HCT116 (cell line): ENCODE results near the gene ATXN1. TPM values are rescaled to one million over a fixed set of nuclear protein-coding genes. Genes with fewer than 3 reads are reported as not detected.

Experiments used
- ATAC-seq: fragments of 200-7000 bp; cut with Tn5 transposase; 2 replicates; pipeline ENCODE4 v1.9.1; 2020; ENCODE audit warnings: mild to moderate bottlenecking, moderate library complexity
- BruUV-seq: library from RNA; stranded (reverse); fragments of 400-500 nt; replicated peaks from 2 replicates; lab custom pipeline; 2021; lab: Mats Ljungman, UMichigan
- CTCF ChIA-PET: fragments of 300-600 bp; sonication (Branson Sonifier 250); formaldehyde crosslinking; loops from one replicate; lab custom pipeline; 2021; ENCODE audit warnings: antibody characterized with exemption; lab: Charles Lee
- POLR2A ChIA-PET: fragments of 300-600, 350-600 bp; sonication (Branson Sonifier 250); formaldehyde crosslinking; loops from one replicate; lab custom pipeline; 2021; ENCODE audit warnings: antibody characterized with exemption; lab: Charles Lee
- RAD21 ChIA-PET, 2 experiments: fragments of 300-600 bp; sonication (Branson Sonifier 250); formaldehyde crosslinking; loops; one replicate each; lab custom pipeline; 2023; ENCODE audit warnings: low total read pairs in 2 of 2; ENCODE audit not compliant: uncharacterized antibody in 2 of 2, unreplicated experiment in 2 of 2, low non-redundant PET in 1 of 2; lab: Charles Lee
- DNase-seq: peaks from one replicate; pipeline ENCODE4 v3.0.0-alpha.2; 2010; ENCODE audit warnings: low read depth, low spot score
- H2AFZ ChIP-seq: fragments of 200-600 bp; shearing (Covaris generic), sonication (generic); 2 replicates; pipeline ENCODE4 v1.6.1; 2017; ENCODE audit warnings: low read depth, mixed run types, mixed read lengths, antibody characterized with exemption, low read length; ENCODE audit not compliant: poor library complexity, severe bottlenecking
- H3K27ac ChIP-seq: 2 replicates; pipeline ENCODE4 v1.5.1; 2012; ENCODE audit warnings: low read depth, low read length
- H3K27me3 ChIP-seq: fragments of 200-600 bp; sonication (generic); 2 replicates; pipeline ENCODE4 v1.6.1; 2016; ENCODE audit warnings: mixed run types, low read length, mixed read lengths; ENCODE audit not compliant: insufficient read depth
- H3K36me3 ChIP-seq, 2 experiments: fragments of 200-500 bp in 1 of 2; fragments of 200-600 bp in 1 of 2; sonication (Bioruptor generic) in 1 of 2; sonication (generic) in 1 of 2; 2 replicates each; pipeline versions ENCODE4 v1.5.1 to v1.6.1; 2014 to 2016; ENCODE audit warnings: low read length in 2 of 2, inconsistent platforms in 1 of 2, mixed read lengths in 1 of 2, mixed run types in 1 of 2; ENCODE audit not compliant: insufficient read depth in 2 of 2, control insufficient read depth in 1 of 2
- H3K4me1 ChIP-seq, 2 experiments: fragments of 200-600 bp in 1 of 2; sonication (generic) in 1 of 2; 2 replicates each; pipeline versions ENCODE4 v1.5.1 to v1.6.1; 2012 to 2017; ENCODE audit warnings: low read length in 2 of 2, inconsistent platforms in 1 of 2, mild to moderate bottlenecking in 1 of 2, mixed read lengths in 1 of 2, mixed run types in 1 of 2, moderate library complexity in 1 of 2; ENCODE audit not compliant: insufficient read depth in 2 of 2, control insufficient read depth in 1 of 2
- H3K4me2 ChIP-seq: fragments of 200-600 bp; sonication (generic); 2 replicates; pipeline ENCODE4 v1.6.1; 2017; ENCODE audit warnings: mixed run types, low read length, mixed read lengths
- H3K4me3 ChIP-seq, 2 experiments: fragments of 200-600 bp in 1 of 2; sonication (generic) in 1 of 2; replicated peaks in 1 of 2; 2 replicates each; pipeline ENCODE4 v1.5.1; 2011 to 2016; ENCODE audit warnings: low read length in 2 of 2, control low read depth in 1 of 2, low read depth in 1 of 2, mild to moderate bottlenecking in 1 of 2, mixed read lengths in 1 of 2, mixed run types in 1 of 2
- H3K79me2 ChIP-seq: fragments of 200-600 bp; sonication (generic); 2 replicates; pipeline ENCODE4 v1.6.1; 2017; ENCODE audit warnings: mild to moderate bottlenecking, mixed run types, low read length, moderate library complexity, mixed read lengths; ENCODE audit not compliant: insufficient read depth
- H3K9ac ChIP-seq: fragments of 200-600 bp; sonication (generic); 2 replicates; pipeline ENCODE4 v1.6.1; 2016; ENCODE audit warnings: low read length, mixed read lengths
- H3K9me2 ChIP-seq: fragments of 200-600 bp; sonication (generic), shearing (Covaris generic); 2 replicates; pipeline ENCODE4 v1.6.1; 2017; ENCODE audit warnings: mixed run types, mild to moderate bottlenecking, moderate library complexity; ENCODE audit not compliant: insufficient read depth
- H3K9me3 ChIP-seq, 2 experiments: fragments of 200-500 bp in 1 of 2; fragments of 200-600 bp in 1 of 2; sonication (Bioruptor generic) in 1 of 2; sonication (generic) in 1 of 2; 2 replicates each; pipeline ENCODE4 v1.6.1; 2014 to 2017; ENCODE audit warnings: low read length in 2 of 2, mixed read lengths in 2 of 2, inconsistent platforms in 1 of 2, low read depth in 1 of 2, mild to moderate bottlenecking in 1 of 2, mixed run types in 1 of 2, moderate library complexity in 1 of 2; ENCODE audit not compliant: control insufficient read depth in 1 of 2, insufficient read depth in 1 of 2
- H4K20me1 ChIP-seq: fragments of 200-600 bp; sonication (generic), shearing (Covaris generic); 2 replicates; pipeline ENCODE4 v1.6.1; 2017; ENCODE audit warnings: mixed run types, mild to moderate bottlenecking, moderate library complexity; ENCODE audit not compliant: insufficient read depth
- ATF3 ChIP-seq: IDR thresholded peaks from 2 replicates; pipeline ENCODE4 v1.6.1; 2012
- CBX3 ChIP-seq: IDR thresholded peaks from 2 replicates; pipeline ENCODE4 v1.6.1; 2012; ENCODE audit warnings: low read depth
- ELF1 ChIP-seq: IDR thresholded peaks from 2 replicates; pipeline ENCODE4 v1.6.1; 2012; ENCODE audit warnings: low read depth, borderline replicate concordance
- FOSL1 ChIP-seq: IDR thresholded peaks from 2 replicates; pipeline ENCODE4 v1.6.1; 2012; ENCODE audit warnings: low read depth
- POLR2A ChIP-seq: IDR thresholded peaks from 2 replicates; pipeline ENCODE4 v1.7.0; 2011; ENCODE audit warnings: borderline replicate concordance; ENCODE audit not compliant: insufficient read depth, insufficient read length; ENCODE audit errors: extremely low read depth
- POLR2AphosphoS5 ChIP-seq: IDR thresholded peaks from 2 replicates; pipeline ENCODE4 v1.6.1; 2011; ENCODE audit warnings: mild to moderate bottlenecking, low read depth, low read length, moderate library complexity
- REST ChIP-seq: IDR thresholded peaks from 2 replicates; pipeline ENCODE4 v1.6.1; 2012; ENCODE audit warnings: low read depth
- SIN3A ChIP-seq: IDR thresholded peaks from 2 replicates; pipeline ENCODE4 v1.6.1; 2012; ENCODE audit warnings: low read depth
- SP1 ChIP-seq: IDR thresholded peaks from 2 replicates; pipeline ENCODE4 v1.6.1; 2012; ENCODE audit warnings: low read depth
- YY1 ChIP-seq: IDR thresholded peaks from 2 replicates; pipeline ENCODE4 v1.6.1; 2011; ENCODE audit warnings: low read length, low read depth, moderate library complexity, mild to moderate bottlenecking; ENCODE audit not compliant: insufficient replicate concordance; ENCODE audit errors: extremely low read depth
- ZBTB33 ChIP-seq: IDR thresholded peaks from 2 replicates; pipeline ENCODE4 v1.6.1; 2011; ENCODE audit warnings: mild to moderate bottlenecking, low read length, moderate library complexity; ENCODE audit not compliant: insufficient replicate concordance; ENCODE audit errors: extremely low read depth
- ZFX ChIP-seq: fragments of 450-650 bp; IDR thresholded peaks from 2 replicates; pipeline ENCODE4 v1.6.1; 2017
- ZNF274 ChIP-seq: fragments of 200-500 bp; sonication (Bioruptor generic); IDR thresholded peaks from 2 replicates; pipeline ENCODE4 v1.6.1; 2014; ENCODE audit warnings: mild to moderate bottlenecking, low read depth, low read length, inconsistent platforms
- intact Hi-C: fragments of 100-400 bp; cut with micrococcal nuclease; formaldehyde crosslinking; loops from 2 replicates; pipeline ENCODE4 v1.10.0; 2022
- total RNA-seq: library from RNA; stranded (reverse); gene quantifications from one replicate; pipeline ENCODE4 v1.2.1, GENCODE V29; 2021; ENCODE audit not compliant: unreplicated experiment

Gene ATXN1
- total RNA-seq, 1 experiment from 2014 or later, result 21.0 TPM

GRCh38 chr6:16471222-16471909 lies 289.9 kb downstream of the ATXN1 start:
- POLR2A ChIA-PET, result no interaction called here

GRCh38 chr6:16470502-16471221 lies 290.6 kb downstream of the ATXN1 start:
- ATAC-seq (no peak), DNase-seq (no peak)
- no peaks in the 10 kb centered on the region for H3K9me2 ChIP-seq
- ChIA-PET POLR2A (no interaction called here), RAD21 (interaction anchor here in 1 of 2 experiments (0.7 kb wide), 1 partner anchor 89 kb away, joined by 3 read pairs; no protein-coding TSS in a partner anchor), CTCF (no interaction called here)
- no peaks in the 10 kb centered on the region for H3K4me1 ChIP-seq
- H3K9ac ChIP-seq, result no peak overlapping the region
- no peak overlapping the region for H2AFZ ChIP-seq
- no peaks in the 10 kb centered on the region for H3K27me3 ChIP-seq
- no TSS peak for BruUV-seq
- intact Hi-C loops, result no loop called here
- H3K4me3 ChIP-seq, result no peak overlapping the region
- no peaks in the 10 kb centered on the region for H3K79me2 ChIP-seq
- H3K9me3 ChIP-seq, result no peaks in the 10 kb centered on the region
- H3K36me3 ChIP-seq, result no peaks in the 10 kb centered on the region
- H4K20me1 ChIP-seq, result no peaks in the 10 kb centered on the region
- H3K27ac ChIP-seq, result no peak overlapping the region
- no peak overlapping the region for H3K4me2 ChIP-seq
- TF ChIP-seq REST, result no peak
- no peak for TF ChIP-seq CBX3
- no peak for TF ChIP-seq ELF1
- no peak for TF ChIP-seq ATF3
- no peak for TF ChIP-seq ZBTB33
- TF ChIP-seq POLR2AphosphoS5, result no peak
- no peak for TF ChIP-seq SP1
- TF ChIP-seq POLR2A, result no peak

More at GRCh38 chr6:16471222-16471909, 289.9 kb downstream of the ATXN1 start:
- TF ChIP-seq ZFX, result no peak
- TF ChIP-seq ZNF274, result no peak
- no peak for TF ChIP-seq ATF3
- TF ChIP-seq POLR2AphosphoS5, result no peak
- TF ChIP-seq SIN3A, result no peak
- TF ChIP-seq YY1, result no peak
- no peak for TF ChIP-seq FOSL1
- TF ChIP-seq, all 23 proteins: peak for 0
- no peak for ATAC-seq
- Histone ChIP-seq H2AFZ (no peak overlapping the region), H3K4me1 (no peaks in the 10 kb centered on the region), H3K4me3 (no peak overlapping the region), H3K79me2 (no peaks in the 10 kb centered on the region), H3K4me2 (no peak overlapping the region), H4K20me1 (no peaks in the 10 kb centered on the region), H3K27me3 (no peaks in the 10 kb centered on the region), H3K27ac (no peak overlapping the region), H3K9me3 (no peaks in the 10 kb centered on the region), H3K36me3 (no peaks in the 10 kb centered on the region), H3K9ac (no peak overlapping the region), H3K9me2 (no peaks in the 10 kb centered on the region)
- ChIA-PET RAD21 (interaction anchor here in 1 of 2 experiments (0.7 kb wide), 1 partner anchor 88 kb away, joined by 3 read pairs; no protein-coding TSS in a partner anchor), CTCF (no interaction called here)
- intact Hi-C loops, result no loop called here
- BruUV-seq, result no TSS peak
- DNase-seq, result no peak
